NB4 (cell line): ENCODE results near the gene FAM221A.

ENCODE experiments used
- DNase-seq: peaks from one replicate; pipeline ENCODE4 v3.0.0; 2010; ENCODE audit warnings: low read depth
- H3K4me3 ChIP-seq: one replicate; pipeline ENCODE4 v1.5.1; 2011; ENCODE audit warnings: mild to moderate bottlenecking, low read depth, low read length, moderate library complexity
- CTCF ChIP-seq: IDR thresholded peaks from one replicate; pipeline ENCODE4 v1.5.1; 2012; ENCODE audit warnings: low read depth, low read length
- MYC ChIP-seq: IDR thresholded peaks from 2 replicates; pipeline ENCODE4 v1.6.1; 2011; ENCODE audit warnings: low read depth, low read length
- POLR2A ChIP-seq: IDR thresholded peaks from 2 replicates; pipeline ENCODE4 v1.6.1; 2011; ENCODE audit warnings: mild to moderate bottlenecking; ENCODE audit not compliant: insufficient read length; ENCODE audit errors: extremely low read depth
- TF ChIP-seq, protein P1 (sequence below): IDR thresholded peaks from 2 replicates; pipeline ENCODE4 v1.6.1; 2011; ENCODE audit warnings: low read depth, low read length

FAM221A gene

GRCh38 chr7:23658831-23659427 is 21.1 kb upstream of the FAM221A start:
- TF ChIP-seq POLR2A (no peak), CTCF (no peak), MYC (no peak)
- TF ChIP-seq, protein P1, sequence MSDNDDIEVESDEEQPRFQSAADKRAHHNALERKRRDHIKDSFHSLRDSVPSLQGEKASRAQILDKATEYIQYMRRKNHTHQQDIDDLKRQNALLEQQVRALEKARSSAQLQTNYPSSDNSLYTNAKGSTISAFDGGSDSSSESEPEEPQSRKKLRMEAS, result no peak
- H3K4me3 ChIP-seq, result no peak overlapping the region
- DNase-seq, result no peak

DNA sequence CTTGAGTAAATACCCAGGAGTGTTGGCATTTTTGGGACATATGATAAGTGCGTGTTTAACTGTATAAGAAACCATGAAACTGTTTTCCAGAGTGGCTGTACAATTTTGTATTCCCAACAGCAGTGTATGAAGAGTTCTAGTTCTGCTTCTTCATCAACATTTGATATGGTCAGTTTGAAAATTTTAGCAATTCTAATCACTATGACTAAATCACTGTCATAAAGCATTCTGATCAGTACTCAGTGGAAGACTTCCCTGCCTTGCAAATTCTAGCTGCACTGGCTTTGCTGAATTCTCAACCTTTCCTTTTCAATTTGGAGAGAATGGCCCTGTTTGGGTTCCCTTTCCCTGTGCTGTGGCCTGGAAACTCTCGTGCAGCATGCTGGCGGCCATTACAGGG is 18.6 kb upstream of the FAM221A start:
- TF ChIP-seq MYC (no peak), CTCF (no peak), POLR2A (no peak)
- TF ChIP-seq, protein P1, result no peak
- no peak for DNase-seq
- no peak overlapping the region for H3K4me3 ChIP-seq

DNA sequence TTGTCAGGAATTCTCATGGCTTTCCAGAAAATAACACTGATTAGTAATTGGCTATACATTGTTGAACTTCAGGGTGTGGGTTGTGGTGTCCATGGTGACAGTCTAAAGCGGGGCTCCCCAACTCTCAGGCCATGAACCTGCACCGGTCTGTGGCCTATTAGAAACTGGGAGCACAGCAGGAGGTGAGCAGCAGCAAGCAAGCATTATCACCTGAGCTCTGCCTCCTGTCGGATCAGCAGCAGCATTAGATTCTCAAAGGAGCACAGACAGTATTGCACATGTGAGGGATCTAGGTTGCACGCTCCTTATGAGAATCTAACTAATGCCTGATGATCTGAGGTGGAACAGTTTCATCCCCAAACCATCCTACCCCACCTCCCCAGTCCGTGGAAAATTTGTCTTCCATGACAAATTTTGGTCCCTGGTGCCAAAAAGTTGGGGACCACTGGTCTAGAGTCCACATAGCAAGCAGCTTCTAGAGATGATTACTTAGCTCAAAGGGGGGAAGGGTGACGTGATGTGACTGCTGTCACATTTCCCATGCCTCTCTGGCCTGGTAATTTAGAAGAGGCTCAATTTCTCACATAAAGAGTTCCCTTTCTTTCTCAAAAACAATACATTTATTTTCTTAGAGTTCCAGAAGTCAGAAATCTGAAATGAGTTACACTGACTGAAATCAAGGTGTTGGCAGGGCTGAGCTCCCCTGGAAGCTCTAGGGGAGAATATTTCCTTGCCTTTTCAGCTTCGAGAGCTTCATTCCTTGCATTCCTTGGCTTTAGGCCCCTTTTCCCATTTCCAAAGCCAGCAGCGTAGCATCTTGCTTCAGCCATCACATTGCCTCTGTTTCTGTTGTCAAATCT is 17.6 kb upstream of the FAM221A start:
- H3K4me3 ChIP-seq, result no peak overlapping the region
- DNase-seq, result no peak
- TF ChIP-seq MYC (no peak), CTCF (no peak), POLR2A (no peak)
- TF ChIP-seq, protein P1, result no peak

GRCh38 chr7:23662984-23663313 is 17.1 kb upstream of the FAM221A start:
- TF ChIP-seq POLR2A (no peak), CTCF (no peak), MYC (no peak)
- TF ChIP-seq, protein P1, result no peak
- DNase-seq, result no peak

GRCh38 chr7:23664122-23664521 is 15.9 kb upstream of the FAM221A start:
- TF ChIP-seq, protein P1, result no peak
- TF ChIP-seq POLR2A (no peak), MYC (no peak), CTCF (no peak)
- H3K4me3 ChIP-seq, result no peak overlapping the region
- DNase-seq, result no peak

More at GRCh38 chr7:23662984-23663313, 17.1 kb upstream of the FAM221A start:
- no peak overlapping the region for H3K4me3 ChIP-seq
